22Rv1 (cell line): ENCODE data around the gene ATP1A4.

ENCODE experiments used
- CTCF ChIP-seq: fragments of 450-650 bp; IDR thresholded peaks from 2 replicates; pipeline ENCODE4 v1.5.1; 2017; ENCODE audit warnings: mild to moderate bottlenecking
- ZFX ChIP-seq: fragments of 450-650 bp; IDR thresholded peaks from 2 replicates; pipeline ENCODE4 v1.6.1; 2017; ENCODE audit warnings: antibody characterized with exemption, borderline replicate concordance

- TF ChIP-seq CTCF (no peak), ZFX (no peak)
These were observed at the start of gene ATP1A4 for GRCh38 chr1:160151303-160151702.
